Peyer's patch (tissue), 4 donors: ENCODE measurements around the gene MRPL38.

Experiments used
- POLR2A ChIP-seq, 2 donors: fragments of 450-650 bp; IDR thresholded peaks; one replicate each; pipeline ENCODE4 v1.5.1; 2017; ENCODE audit warnings: antibody characterized with exemption in 2 of 2, mild to moderate bottlenecking in 2 of 2, moderate library complexity in 2 of 2
- TF ChIP-seq, protein P1 (sequence below), 6 experiments: fragments of 450-650 bp in 4 of 6; fragments of 200-600 bp in 2 of 6; sonication (generic) in 1 of 6; IDR thresholded peaks; one replicate each; pipeline ENCODE4 v1.5.1; 2017 to 2019; ENCODE audit warnings: antibody characterized with exemption in 6 of 6, mild to moderate bottlenecking in 3 of 6, moderate library complexity in 1 of 6

DNA sequence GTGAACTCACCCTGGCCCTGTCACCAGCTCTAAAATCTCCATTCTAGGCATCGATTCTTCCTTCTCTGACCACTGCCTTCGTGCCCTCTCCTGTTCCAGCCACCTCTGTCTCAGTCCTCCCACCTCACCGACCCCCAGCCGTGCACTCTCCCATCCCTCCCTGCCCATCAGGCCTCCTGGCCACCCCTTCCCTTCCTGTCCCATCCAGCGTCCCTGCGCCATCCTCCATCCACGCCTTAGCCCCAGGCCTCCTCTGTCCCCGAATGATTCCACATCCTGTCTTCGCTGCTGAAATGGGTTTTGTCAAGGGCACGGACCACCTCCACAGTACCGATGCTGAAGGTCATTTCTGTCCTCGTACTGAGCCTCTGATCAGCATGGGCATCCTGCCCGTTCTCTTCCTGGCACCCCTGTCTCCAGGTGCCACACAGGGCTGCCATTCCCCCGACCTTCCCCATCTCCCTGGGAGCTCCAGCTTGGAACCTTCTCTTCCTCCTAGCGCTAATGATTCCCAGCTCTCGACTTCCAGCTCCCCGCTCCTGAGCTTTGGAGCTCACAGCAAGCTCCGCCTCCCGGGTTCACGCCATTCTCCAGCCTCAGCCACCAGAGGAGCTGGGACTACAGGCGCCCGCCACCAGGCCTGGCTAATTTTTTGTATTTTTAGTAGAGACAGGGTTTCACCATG lies 10.5 kb downstream of the MRPL38 start:
- TF ChIP-seq, protein P1, sequence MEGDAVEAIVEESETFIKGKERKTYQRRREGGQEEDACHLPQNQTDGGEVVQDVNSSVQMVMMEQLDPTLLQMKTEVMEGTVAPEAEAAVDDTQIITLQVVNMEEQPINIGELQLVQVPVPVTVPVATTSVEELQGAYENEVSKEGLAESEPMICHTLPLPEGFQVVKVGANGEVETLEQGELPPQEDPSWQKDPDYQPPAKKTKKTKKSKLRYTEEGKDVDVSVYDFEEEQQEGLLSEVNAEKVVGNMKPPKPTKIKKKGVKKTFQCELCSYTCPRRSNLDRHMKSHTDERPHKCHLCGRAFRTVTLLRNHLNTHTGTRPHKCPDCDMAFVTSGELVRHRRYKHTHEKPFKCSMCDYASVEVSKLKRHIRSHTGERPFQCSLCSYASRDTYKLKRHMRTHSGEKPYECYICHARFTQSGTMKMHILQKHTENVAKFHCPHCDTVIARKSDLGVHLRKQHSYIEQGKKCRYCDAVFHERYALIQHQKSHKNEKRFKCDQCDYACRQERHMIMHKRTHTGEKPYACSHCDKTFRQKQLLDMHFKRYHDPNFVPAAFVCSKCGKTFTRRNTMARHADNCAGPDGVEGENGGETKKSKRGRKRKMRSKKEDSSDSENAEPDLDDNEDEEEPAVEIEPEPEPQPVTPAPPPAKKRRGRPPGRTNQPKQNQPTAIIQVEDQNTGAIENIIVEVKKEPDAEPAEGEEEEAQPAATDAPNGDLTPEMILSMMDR (IDR thresholded peaks at IDR 0.05), result no peak
- TF ChIP-seq POLR2A (IDR thresholded peaks at IDR 0.05), result no peak
